HG02759 (cell line): ENCODE measurements around the gene TBRG4.

Experiments used
- ATAC-seq: cut with Tn5 transposase; IDR thresholded peaks from one replicate; pipeline ENCODE4 v1.9.1; 2021; ENCODE audit warnings: mild to moderate bottlenecking, moderate library complexity; ENCODE audit not compliant: unreplicated experiment

The TBRG4 gene

GRCh38 chr7:45145881-45146280 is 34.4 kb upstream of the TBRG4 start:
- ATAC-seq: no peak

GRCh38 chr7:45143616-45144015 is 32.1 kb upstream of the TBRG4 start:
- ATAC-seq: no peak

DNA sequence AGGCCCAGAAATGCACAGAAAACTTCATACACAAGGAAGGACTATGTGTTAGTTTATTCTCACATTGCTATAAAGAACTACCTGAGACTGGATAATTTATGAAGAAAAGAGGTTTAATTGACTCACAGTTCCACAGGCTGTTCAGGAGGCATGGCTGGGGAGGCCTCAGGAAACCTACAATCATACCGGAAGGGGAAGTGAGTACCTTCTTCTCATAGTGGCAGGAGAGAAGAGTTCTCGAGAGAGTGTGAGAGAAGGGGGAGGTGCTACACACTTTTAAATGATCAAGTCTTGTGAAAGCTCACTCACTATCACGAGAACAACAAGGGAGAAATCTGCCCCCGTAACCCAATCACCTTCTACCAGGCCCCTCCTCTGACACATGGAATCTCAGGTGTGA is 29.3 kb upstream of the TBRG4 start:
- ATAC-seq: no peak

GRCh38 chr7:45138433-45139267 is 27.2 kb upstream of the TBRG4 start:
- no peak for ATAC-seq

GRCh38 chr7:45136106-45137060 is 24.9 kb upstream of the TBRG4 start:
- ATAC-seq: peak; percentile 62

DNA sequence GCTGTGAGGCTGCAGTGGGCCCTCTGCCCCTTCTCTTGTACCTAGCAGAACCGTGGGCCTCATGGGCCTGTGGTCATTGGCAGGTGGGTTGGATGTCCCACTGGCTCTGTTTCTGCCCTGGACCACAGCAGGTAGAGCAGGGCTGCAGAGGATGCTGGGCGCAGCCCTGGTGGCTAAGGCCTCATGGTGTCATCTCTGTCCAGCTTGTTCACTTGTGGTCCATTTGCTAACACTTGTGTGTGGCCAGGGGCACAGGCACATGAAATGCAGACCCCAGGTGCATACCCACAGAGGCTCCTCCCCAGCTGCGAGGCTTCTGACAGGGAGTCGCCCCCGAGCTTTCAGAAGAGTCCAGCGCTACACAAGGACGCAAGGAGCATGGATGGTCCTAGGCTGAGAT is 22.4 kb upstream of the TBRG4 start:
- no peak for ATAC-seq

- ATAC-seq: no peak
Measured at GRCh38 chr7:45133352-45133751, 21.9 kb upstream of the TBRG4 start.

GRCh38 chr7:45132708-45133320 is 21.3 kb upstream of the TBRG4 start:
- ATAC-seq: no peak

DNA sequence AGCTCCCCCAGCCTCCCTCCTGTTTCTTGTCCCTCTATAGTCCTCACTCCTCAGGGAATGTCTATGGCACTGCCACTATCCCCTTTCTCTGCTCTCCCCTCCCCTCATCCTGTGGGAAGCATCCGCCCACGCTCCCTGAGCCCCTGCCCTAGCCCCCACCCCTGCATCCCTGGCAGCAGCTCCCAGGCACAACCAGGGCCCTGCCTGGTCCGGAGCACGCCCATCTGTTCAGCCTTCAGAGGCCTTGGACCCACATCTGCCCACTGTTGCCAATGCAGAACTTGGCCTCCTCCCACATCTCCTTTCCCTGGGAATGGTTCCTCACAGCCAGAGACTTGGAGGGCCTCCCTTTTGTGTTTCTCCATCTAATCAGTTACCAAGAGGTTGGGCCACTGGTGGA is 20.4 kb upstream of the TBRG4 start:
- ATAC-seq: no peak

GRCh38 chr7:45130910-45131309 is 19.4 kb upstream of the TBRG4 start:
- no peak for ATAC-seq

- ATAC-seq: no peak
Measured at GRCh38 chr7:45129906-45130305, 18.4 kb upstream of the TBRG4 start.

DNA sequence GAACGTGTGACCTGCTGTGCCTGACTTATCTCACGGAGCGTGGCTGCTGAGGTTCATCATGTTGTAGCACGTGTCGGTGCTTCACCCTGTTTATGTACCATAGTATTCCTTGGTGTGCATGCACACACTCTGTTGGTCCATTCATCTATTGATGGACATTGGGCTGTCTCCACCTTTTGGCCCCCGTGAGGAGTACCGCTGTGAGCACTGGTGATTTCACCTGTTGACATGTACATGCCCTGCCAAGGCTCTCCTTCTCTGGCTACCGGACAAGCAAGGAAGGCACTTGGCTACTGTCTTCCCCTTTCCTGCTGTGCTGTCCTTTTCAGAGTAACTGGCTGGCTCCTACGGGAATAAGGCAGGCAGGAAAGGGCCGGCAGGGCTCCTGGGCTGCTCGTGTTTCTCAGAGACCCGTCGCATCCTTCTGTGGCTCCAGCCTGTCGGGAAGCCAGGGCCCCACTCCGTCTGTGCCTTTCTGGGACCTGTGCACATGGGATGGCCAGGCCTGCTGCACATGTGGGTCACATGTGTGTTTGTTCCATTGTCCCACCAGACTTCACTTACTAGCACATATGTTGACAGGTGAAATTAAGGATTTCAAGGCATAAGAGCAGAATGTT is 17.8 kb upstream of the TBRG4 start:
- ATAC-seq: no peak

GRCh38 chr7:45126920-45127319 is 15.4 kb upstream of the TBRG4 start:
- ATAC-seq: no peak

- no peak for ATAC-seq
Measured at GRCh38 chr7:45126201-45126600, 14.7 kb upstream of the TBRG4 start.

DNA sequence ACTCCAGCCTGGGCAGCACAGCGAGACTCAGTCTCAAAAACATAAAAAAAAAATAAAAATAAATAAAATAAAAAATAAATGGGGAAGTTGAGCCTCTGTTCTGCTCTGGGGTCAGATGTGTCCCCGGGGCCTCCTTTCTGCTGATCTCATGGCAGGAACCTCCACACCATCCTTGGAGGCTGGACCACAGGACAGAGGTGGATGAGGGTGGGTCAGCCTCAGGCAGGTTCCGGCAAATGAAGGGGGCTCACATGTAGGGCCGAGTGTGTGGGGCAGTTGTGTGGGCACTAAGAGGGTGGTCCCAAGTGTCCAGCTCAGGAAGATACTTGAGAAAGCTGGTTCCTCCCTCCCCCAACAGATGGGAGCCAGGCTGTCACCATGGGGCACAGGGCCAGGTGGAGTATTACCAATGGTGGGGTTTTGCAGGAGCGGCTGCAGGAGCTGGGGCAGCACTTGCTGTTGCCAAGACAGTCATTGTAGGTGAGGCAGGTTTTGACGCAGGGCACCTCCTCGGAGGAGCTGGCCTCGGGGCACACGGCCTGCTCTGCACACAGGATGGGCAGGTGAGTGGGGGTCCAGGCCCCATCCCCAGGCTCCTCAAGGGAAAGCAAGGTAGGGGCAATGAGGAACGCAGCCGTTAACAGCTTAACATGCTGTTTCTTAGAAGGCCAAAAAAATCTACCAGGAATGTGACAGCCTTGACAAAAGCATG is 13.9 kb upstream of the TBRG4 start:
- no peak for ATAC-seq

DNA sequence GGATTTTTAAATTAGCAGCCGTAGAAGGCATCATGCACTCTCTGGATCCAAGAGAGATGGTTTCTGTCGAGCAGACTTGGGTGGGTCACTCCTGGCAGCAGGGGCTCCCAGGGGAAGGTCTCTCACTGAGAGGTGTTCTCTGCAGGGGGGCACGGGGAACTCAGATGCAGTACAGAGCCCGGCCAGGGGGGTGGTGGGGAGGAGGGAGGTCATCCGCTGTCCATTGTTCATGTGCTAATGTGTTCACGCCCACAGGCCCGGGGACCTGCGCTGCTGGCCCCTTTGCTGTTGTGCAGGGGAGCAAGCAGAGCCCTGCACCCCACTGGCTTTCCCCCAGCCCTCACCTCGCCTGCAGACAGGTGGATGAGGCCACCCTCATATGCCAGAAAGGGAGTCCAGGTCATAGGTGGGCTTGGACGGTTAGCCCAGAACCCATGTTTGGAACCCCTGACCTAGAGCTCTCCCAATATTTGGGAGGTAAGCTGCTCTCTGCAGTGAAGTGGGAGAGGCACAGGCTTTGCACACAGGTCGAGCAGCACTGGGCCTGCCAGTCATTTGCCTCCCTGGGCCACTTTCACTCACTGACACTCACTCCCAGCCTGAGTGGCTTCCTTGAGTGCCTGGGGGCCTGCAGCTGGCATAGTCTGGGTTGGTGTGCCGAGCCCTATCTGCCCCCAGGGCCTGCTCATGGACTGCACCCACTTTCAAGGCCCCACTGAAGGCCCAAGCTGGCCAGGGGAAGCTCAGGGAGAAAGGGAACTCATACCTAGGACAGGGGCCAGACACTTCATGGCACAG is 12.6 kb upstream of the TBRG4 start:
- no peak for ATAC-seq

- ATAC-seq: no peak
Measured at GRCh38 chr7:45122975-45123860, 11.7 kb upstream of the TBRG4 start.

- ATAC-seq: no peak
Measured at GRCh38 chr7:45119550-45119949, 8.1 kb upstream of the TBRG4 start.
